ENCODE data around the gene AKAP12. TPM values are rescaled to one million over a fixed set of nuclear protein-coding genes. Genes with fewer than 3 reads are reported as not detected.

AKAP12 gene
- total and polyA plus RNA-seq, 7 donors, result 2.5 to 13.1 (median 7.5) TPM

GRCh38 chr6:151375833-151376232, 136.1 kb downstream of the AKAP12 start:
- Histone ChIP-seq H3K9me3 (no peaks in the 10 kb centered on the region), H3K27me3 (ENCODE audit: insufficient read depth in 3 of 3, low read length in 2 of 3) (no peaks in the 10 kb centered on the region), H3K27ac (no peak overlapping the region), H3K4me1 (peaks cover 14% of the 10 kb centered on the region), H3K36me3 (ENCODE audit: insufficient read depth in 1 of 2, low read depth in 1 of 2) (peaks cover 2 to 20% of the 10 kb centered on the region in 2 donors), H3K4me3 (no peak overlapping the region)
- intact Hi-C loops (cut with DNase I), result no loop called here
- no peak for ATAC-seq
- WGBS, 3 donors, result 84 to 95% (median 94%) methylated on average over 2 of the region's 2 CpGs
- TF ChIP-seq CTCF (IDR thresholded peaks at IDR 0.05), result no peak
- DNase-seq, result no peak

GRCh38 chr6:151376440-151376839, 136.7 kb downstream of the AKAP12 start:
- WGBS, 3 donors, result 34 to 77% (median 48%) methylated on average over 1 of the region's 1 CpG
- intact Hi-C loops (cut with DNase I), result no loop called here
- peak in 1 of 4 donors; percentile 39 for ATAC-seq
- Histone ChIP-seq H3K4me3 (no peak overlapping the region), H3K9me3 (no peaks in the 10 kb centered on the region), H3K4me1 (peaks cover 14% of the 10 kb centered on the region), H3K36me3 (ENCODE audit: insufficient read depth in 1 of 2, low read depth in 1 of 2) (peaks cover 0 to 14% of the 10 kb centered on the region in 2 donors), H3K27ac (no peak overlapping the region), H3K27me3 (ENCODE audit: insufficient read depth in 3 of 3, low read length in 2 of 3) (no peaks in the 10 kb centered on the region)
- DNase-seq, result no peak
- no peak for TF ChIP-seq CTCF (IDR thresholded peaks at IDR 0.05)

- DNase-seq (no peak), ATAC-seq (no peak)
- peaks cover 0 to 7% of the 10 kb centered on the region in 2 donors for H3K36me3 ChIP-seq (ENCODE audit: insufficient read depth in 1 of 2, low read depth in 1 of 2)
- no peaks in the 10 kb centered on the region for H3K9me3 ChIP-seq
- intact Hi-C loops (cut with DNase I), result no loop called here
- 73 to 81% (median 79%) methylated on average over 3 of the region's 3 CpGs for WGBS, 3 donors
- H3K27ac ChIP-seq, result no peak overlapping the region
- peaks cover 14% of the 10 kb centered on the region for H3K4me1 ChIP-seq
- H3K27me3 ChIP-seq (ENCODE audit: insufficient read depth in 3 of 3, low read length in 2 of 3), result no peaks in the 10 kb centered on the region
- TF ChIP-seq CTCF (IDR thresholded peaks at IDR 0.05), result no peak
- no peak overlapping the region for H3K4me3 ChIP-seq
Measured at GRCh38 chr6:151377095-151377494, 137.3 kb downstream of the AKAP12 start.

GRCh38 chr6:151379933-151380847, 140.4 kb downstream of the AKAP12 start:
- no peak for TF ChIP-seq CTCF (IDR thresholded peaks at IDR 0.05)
- Histone ChIP-seq H3K36me3 (ENCODE audit: insufficient read depth in 1 of 2, low read depth in 1 of 2) (peaks cover 0 to 9% of the 10 kb centered on the region in 2 donors), H3K4me1 (peaks cover 20% of the 10 kb centered on the region), H3K27me3 (ENCODE audit: insufficient read depth in 3 of 3, low read length in 2 of 3) (no peaks in the 10 kb centered on the region), H3K4me3 (no peak overlapping the region), H3K27ac (no peak overlapping the region), H3K9me3 (no peaks in the 10 kb centered on the region)
- intact Hi-C loops (cut with DNase I), result no loop called here
- DNase-seq (peak in 1 of 2 donors; percentile 25), ATAC-seq (peak in 1 of 4 donors; percentile 22)
- WGBS, 3 donors, result 66 to 82% (median 71%) methylated on average over 14 of the region's 14 CpGs
